ENCODE measurements around the gene CDH10.

CDH10 gene

DNA sequence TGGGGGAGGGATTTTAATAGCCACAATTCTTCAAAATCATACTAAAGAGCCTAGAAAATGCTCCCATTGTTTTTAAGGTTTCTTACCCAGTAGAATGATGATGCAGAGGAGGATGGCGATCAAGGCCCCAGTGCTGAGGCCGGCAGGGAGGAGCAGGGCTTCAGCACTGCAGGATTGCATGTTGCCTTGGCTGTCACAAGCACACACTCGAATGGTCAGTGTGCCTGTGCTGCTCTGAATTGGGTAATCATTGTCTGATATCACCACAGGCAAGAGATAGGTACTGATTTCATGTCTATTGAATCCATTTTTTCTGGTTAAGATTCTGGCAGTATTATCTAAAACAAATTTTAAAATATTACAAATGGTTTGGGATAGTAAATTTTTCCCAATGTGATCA is 153.3 kb downstream of the CDH10 start:
- H3K4me3 ChIP-seq (ENCODE audit: low read depth, low read length): no peak overlapping the region

DNA sequence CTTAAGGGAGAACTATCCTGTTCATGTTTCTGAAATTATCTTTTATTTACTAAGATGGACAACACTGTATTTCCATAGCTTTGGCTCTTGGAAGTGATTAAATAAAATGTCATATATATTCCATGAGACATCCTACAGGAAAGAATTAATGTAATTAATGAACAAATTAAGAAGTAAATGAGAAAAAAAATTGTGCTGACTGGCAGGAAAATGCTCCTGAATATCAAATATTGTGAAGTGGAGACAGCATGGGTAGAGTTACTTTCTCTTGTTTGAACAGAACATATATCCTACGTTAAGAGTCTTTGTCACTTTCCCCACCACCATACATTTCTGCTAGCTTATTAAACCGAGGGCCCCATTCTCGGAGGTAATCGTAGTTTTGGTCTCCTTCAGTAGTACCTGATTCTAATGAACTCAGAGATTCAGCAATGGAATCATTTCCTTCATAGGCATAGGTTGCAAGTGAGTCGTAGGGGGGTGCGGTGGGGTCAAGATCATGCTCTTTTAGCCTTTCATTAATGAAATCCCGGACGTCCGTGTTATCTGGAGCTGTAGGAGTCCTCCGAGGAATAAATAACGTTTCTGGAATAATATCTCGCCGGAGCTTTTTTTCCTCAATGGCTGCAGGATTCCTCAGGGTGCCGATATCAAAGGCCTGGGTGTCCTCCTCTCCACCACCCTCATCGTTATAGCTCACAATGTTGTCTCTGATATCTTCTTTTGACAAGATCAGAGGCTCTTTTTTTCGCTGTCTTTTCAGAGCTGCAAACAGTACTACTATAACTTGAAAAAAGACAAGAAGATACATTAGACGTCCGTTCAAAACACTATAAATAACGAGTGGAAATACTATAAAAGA is 157.2 kb downstream of the CDH10 start:
- H3K4me3 ChIP-seq (ENCODE audit: low read depth, low read length): no peak overlapping the region

- H3K4me3 ChIP-seq (ENCODE audit: low read depth, low read length): no peak overlapping the region
These were observed 163.8 kb downstream of the CDH10 start for GRCh38 chr5:24480952-24481351.

- no peak overlapping the region for H3K4me3 ChIP-seq (ENCODE audit: low read depth, low read length)
These were observed 166.8 kb downstream of the CDH10 start for GRCh38 chr5:24477958-24478357.

DNA sequence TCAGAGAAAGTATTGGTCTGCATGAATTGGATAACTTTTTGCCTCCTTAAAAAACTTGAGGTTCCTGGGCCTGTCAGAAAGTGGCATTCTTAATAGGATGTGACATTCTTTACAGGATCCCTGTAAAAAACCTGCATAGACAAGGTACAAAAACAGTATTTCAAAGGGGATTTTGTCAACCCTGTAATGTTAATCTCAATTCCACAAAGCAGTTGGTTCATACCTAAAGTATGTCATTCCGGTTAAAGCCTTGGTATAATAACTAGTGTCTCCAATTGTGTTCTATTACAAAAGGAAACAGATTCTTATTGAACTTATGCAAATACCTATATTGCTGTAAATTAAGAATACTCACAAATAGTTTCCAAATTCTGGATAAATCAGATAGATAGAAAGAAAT is 169.7 kb downstream of the CDH10 start:
- H3K4me3 ChIP-seq (ENCODE audit: low read depth, low read length): no peak overlapping the region

DNA sequence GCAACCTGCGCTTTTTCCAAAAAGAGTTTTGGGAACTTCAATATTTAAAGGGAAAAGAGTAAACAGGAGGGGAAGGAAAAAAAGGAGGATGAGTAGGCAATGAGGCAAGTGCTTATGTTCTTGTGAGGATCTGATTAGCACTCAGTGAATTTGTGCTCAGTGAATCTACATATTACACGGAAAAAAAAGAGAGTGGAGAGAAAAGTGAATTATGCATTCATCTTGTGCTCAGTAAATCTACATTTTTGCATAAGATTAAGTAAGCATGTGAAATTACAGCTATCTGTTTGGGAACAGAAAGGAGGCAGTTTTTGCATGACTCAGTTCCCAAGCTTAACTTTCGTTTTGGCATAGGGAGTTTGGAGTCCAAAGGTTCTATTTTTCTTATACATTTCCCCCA is 170.1 kb downstream of the CDH10 start:
- H3K4me3 ChIP-seq (ENCODE audit: low read depth, low read length): no peak overlapping the region

- no peak overlapping the region for H3K4me3 ChIP-seq (ENCODE audit: low read depth, low read length)
These were observed 172.3 kb downstream of the CDH10 start for GRCh38 chr5:24472518-24472917.

DNA sequence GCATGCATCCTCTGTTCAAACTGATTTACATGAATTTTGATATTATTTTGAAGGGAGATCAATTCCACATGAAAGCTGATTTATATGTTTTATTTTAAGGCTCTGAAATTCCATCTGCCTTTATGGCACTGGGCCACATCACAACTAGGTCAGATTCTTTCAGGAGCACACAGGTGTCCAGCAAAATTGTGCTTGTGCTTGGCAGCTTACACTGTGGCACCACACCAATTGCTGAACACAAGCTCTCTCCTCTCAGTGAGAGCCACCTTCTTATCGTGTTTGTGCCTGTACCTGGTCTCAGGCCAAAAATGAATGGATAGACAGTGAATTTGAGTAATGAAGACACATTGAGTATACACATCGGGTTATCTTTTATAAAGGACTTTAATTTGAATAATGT is 200.4 kb downstream of the CDH10 start:
- H3K4me3 ChIP-seq (ENCODE audit: low read depth, low read length): no peak overlapping the region

GRCh38 chr5:24439465-24439864 is 205.3 kb downstream of the CDH10 start:
- H3K4me3 ChIP-seq (ENCODE audit: low read depth, low read length): no peak overlapping the region
